Adrenal gland (tissue), 5 donors: Measurements from ENCODE around the gene RALGAPA2.

Experiments used
- CTCF ChIP-seq, 6 experiments: fragments of 450-650 bp in 4 of 6; fragments of 200-600 bp in 2 of 6; sonication (generic) in 1 of 6; IDR thresholded peaks; 1 replicate in 5 of 6; 2 replicates in 1 of 6; pipeline versions ENCODE4 v1.5.1 to v1.8.0; 2016 to 2021; ENCODE audit warnings: antibody characterized with exemption in 6 of 6, mild to moderate bottlenecking in 2 of 6, moderate library complexity in 1 of 6
- POLR2A ChIP-seq, 2 donors: fragments of 450-650 bp; IDR thresholded peaks; one replicate each; pipeline ENCODE4 v1.6.1; 2017; ENCODE audit warnings: antibody characterized with exemption in 2 of 2, mild to moderate bottlenecking in 2 of 2, moderate library complexity in 1 of 2
- donor health status: DM: no; HTN: no; CAD: no.

GRCh38 chr20:20530428-20531151, 181.9 kb downstream of the RALGAPA2 start:
- TF ChIP-seq CTCF (IDR thresholded peaks at IDR 0.05) = no peak
- no peak for TF ChIP-seq POLR2A (IDR thresholded peaks at IDR 0.05)
